ENCODE data around the gene ADAD1.
A peak's percentile ranks its signal among the peaks of the same experiment; 100 is the strongest.
"Not testable (repeated sequence)": the region's sequence is repeated elsewhere in the genome, so short reads cannot be mapped to it uniquely, and the experiment has no call there.

Gene ADAD1

DNA sequence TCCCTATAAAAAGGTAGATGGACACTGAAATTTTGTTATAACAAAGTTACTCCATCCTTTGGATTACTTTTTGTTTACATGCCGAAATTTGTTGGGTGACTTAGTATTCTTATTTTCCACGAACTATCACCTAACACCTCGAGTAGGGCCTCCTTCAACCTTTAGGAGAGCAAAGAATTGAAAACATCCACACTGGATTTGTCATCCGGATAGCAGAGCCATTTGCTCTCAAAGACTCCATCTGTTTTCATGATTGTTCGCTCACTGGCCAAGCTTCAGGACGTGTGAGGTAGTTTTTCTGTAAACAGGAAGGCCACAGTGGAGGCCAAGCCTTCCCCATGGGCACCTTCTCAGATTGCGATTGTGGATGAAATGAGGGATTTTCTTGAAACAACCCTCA is at the start of gene ADAD1:
TSS of gene ADAD1 (plus strand) at position 301 of the 400 bp plus-strand sequence. CDS start 1,059 bp downstream, outside the sequence.
- DNase-seq (ENCODE audit: low spot score): no peak

DNA sequence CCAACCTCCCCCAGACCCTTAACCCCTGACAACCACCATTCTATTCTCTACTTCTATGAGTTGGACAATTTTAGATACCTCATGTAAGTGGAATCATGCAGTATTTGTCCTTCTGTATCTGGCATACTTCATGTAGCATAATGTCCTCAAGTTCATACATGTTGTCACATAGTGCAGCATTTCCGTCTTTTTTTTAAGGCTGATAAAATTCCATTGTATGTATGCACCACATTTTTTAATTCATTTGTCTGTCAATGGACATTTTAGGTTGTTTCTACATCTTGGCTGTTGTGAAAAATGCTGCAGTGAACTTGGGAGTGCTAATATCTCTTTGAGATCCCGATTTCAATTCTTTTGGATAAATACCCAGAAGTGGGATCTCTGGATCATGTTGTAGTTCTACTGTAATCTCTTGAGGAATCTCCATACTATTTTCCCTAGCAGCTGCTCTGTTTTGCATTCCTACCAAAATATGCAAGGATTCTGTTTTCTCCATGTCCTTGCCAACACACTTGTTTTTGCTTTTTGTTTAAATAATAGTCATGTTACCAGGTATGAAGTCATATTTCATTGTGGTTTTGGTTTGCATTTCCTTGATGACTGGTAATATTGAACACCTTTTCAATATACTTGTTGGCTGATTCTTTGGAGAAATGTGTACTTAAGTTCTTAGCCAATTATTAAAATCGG is 48.8 kb upstream of the ADAD1 start:
- DNase-seq (ENCODE audit: low spot score): no peak

DNA sequence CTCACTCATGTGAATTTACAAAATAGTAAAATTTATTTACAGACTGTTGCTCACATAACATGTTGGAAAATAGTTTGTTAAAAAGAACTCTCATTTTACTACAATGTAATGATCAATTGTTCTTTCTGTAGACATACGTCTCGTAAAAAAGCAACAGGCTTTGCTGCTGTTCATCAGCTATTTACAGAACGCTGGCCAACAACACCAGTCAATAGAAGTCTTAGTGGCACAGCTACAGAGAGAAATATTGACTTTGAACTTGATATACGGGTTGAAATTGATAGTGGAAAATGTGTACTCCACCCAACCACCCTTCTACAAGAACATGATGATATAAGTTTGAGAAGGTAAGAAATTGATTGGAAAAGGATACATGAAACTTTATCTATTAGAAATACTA is 47.6 kb upstream of the ADAD1 start:
- no peak for DNase-seq (ENCODE audit: low spot score)

DNA sequence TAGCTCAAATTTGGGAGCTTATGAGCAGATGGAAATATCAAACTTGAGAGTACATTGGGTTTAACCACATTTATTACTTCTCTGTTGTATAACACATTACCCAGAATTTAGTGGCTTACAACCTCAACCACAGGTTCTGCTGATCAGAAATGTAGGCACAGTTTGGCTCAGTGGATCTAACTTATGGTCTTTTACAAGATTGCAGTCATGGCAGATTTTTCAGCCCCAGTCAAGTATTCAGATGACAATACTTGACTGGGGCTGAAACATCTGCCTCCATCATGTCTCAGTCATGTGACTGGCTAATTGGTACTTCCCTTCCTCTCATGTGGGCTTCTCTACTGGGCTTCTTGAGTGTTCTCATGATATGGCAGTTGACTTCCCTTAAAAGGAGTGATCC is 44.0 kb upstream of the ADAD1 start:
- no peak for DNase-seq (ENCODE audit: low spot score)

DNA sequence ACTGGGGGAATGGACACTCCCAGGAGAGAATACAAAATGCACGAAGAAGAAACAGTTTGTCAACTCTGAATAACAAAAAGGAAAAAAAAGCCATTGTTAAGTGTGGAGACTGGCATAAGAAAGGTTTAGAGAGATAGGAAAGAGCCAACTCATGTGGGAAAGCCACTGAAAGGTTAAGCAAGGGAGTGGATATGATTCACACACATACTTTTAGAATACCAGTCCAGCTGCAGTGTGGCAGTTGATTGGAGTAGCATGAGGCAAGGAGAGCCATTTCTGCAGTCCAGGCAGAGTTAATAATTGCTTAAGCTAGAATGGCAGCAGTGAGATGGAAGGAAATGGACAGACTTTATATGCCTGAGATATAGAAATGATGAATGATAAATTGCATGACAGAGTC is 36.9 kb upstream of the ADAD1 start:
- peak; percentile 22 for DNase-seq (ENCODE audit: low spot score)

DNA sequence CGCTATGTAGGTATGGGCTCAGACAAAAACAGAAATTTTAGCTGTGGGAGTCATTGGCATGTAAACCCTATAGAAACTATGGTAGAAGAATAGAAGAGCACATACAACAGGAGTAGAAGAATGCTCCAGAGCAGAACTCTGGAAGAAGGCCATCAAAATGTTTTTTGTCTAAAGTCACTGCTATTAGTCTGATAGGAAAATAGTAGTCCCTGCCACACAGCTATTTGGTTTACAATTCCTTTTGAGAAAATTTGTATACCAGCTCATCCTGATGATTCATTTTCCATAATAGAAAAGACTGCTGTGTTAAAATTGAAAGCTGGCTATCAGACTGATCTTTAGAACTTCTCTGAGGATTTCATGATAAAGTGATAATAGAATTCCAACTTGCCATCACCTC is 32.8 kb upstream of the ADAD1 start:
- no peak for DNase-seq (ENCODE audit: low spot score)

DNA sequence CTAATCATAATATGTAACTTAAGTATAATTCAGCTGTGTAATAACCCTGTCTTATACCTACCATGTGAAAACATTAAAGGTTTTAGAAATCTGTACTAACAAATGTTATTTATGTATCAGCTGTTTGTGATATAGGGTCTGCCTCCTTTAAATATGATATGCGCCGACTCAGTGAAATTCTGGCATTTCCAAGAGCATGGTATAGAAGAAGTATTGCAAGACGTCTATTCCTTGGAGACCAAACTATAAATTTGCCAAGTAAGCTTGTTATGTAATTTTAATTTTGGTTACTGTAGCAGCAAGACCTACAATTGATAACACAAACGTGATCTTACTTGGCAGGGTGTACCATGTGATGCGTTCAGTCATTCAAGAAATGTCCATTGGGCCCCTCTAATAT is 32.3 kb upstream of the ADAD1 start:
- DNase-seq (ENCODE audit: low spot score): no peak

DNA sequence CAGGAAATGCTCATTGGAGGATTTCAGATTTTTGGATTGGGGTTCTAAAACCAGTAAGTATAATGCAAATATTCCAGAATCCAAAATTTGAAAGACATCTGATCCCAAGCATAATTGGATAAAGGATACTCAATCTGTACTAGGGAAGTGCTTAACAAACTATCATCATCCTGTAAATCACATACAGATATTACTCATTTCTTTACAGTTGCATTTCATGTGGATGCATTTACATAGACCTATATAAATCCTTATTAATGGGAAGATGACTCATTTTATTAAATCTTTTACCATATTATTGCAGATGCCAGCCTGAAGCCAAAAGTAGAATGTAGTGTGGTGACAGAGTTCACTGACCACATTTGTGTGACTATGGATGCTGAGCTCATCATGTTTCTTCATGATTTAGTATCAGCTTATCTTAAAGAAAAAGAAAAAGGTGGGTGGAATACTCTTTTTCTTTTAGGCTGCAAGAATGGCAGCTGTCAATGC is 22.4 kb upstream of the ADAD1 start:
- no peak for DNase-seq (ENCODE audit: low spot score)

DNA sequence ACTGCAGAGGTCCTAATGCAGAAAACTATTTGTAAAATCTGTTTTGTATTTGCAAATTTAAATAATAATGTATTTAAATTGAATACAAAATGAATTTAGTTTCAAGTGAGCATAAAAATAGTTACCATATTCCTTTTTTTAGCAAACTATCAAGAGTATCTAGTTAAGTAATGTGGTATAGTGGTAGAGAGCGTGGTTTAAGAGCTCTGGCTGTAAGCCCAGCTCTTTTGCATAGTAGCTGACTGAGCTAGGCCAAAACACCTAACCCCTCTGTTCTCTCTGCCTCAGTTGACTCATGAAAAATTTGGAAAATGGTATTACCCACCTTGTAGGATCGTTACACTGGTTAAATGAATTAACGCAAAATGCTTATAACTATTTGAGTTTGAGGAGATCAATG is 18.1 kb upstream of the ADAD1 start:
- no peak for DNase-seq (ENCODE audit: low spot score)

DNA sequence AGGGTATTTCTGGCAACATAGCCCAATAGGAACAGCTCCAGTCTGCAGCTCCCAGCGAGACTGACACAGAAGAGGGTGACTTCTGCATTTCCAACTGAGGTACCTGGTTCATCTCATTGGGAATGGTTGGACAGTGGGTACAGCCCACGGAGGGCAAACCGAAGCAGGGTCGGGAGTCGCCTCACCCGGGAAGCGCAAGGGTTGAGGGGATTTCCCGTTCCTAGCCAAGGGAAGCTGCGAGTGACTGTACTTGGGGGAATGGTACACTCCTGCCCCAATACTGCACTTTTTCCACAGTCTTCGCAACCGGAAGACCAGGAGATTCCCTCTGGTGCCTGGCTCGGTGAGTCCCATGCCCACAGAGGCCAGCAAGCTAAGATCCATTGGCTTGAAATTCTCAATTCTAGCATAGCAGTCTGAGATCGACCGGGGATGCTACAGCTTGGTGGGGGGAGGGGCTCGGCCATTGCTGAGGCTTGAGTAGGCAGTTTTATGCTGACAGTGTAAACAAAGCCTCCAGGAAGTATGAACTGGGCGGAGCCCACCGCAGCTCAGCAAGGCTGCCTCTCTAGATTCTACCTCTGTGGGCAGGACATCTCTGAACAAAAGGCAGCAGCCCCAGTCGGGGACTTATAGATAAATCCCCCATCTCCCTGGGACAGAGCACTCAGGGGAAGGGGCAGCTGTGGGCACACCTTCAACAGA is 14.0 kb upstream of the ADAD1 start:
- no peak for DNase-seq (ENCODE audit: low spot score)

DNA sequence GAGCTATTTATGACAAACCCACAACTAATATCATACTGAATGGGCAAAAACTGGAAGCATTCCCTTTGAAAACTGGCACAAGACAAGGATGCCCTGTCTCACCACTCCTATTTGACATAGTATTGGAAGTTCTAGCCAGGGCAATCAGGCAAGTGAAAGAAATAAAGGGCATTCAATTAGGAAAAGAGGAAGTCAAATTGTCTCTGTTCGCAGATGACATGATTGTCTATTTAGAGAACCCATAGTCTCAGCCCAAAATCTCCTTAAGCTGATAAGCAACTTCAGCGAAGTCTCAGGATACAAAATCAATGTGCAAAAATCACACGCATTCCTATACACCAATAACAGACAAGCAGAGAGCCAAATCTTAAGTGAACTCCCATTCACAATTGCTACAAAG is 10.0 kb upstream of the ADAD1 start:
- DNase-seq (ENCODE audit: low spot score): not testable (repeated sequence)

DNA sequence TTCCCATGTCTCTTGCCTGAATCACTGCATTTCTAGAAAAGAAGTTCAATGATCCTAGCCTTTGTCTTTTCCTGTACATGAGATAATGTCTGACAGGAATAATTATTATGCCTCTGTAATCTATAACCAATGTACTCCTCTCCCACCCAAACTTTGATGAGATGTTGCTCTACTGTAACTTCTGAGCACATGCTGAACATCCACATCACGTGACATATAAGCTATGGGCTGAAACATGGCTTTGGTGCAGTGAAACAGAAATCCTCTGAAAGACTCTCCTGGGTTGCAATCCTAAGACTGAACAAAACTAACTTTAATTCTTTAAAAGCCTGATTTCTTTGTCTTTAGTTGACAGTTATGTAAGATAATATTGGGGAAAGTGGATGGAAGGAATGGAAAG is 1.5 kb upstream of the ADAD1 start:
- DNase-seq (ENCODE audit: low spot score): no peak

DNA sequence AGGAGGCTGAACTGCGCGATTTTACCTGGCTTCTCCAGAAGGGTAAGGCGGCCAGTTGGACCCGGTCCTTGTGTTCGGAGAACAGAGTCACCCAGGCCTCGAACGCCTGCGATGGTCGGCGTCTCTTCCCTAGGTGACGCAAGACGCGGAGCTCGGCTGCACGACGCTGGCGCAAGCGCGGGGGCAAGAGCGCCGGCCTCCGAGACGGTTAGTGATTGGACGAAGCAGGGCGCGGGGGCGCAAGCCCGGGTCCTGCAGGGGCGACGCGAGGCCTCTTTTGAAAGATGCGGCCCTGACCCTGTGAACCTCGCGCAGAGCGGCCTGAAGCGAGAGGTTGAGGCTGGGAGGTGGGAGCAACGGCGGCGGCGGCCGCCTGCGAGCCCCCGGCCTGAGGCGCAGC is 428 bp downstream of the ADAD1 start:
- no peak for DNase-seq (ENCODE audit: low spot score)

DNA sequence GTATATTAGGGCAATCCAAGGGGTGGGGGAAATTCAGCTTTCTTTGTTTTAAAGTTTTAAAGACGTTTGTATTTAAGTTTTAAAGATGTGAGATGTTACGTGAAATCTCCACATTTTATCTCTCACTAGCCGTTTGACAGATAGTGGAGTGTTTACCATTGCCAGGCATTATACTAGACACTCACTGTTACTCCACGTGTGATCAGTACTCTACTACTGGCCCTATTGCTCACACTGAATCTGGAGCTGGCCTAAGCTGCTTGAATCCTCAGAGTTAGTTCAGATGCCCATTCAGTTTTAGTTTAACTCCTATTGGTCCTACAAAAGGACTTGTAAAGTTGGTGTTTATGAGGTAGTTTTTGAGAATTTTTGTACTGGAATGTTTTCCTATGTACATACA is 4.5 kb downstream of the ADAD1 start:
- no peak for DNase-seq (ENCODE audit: low spot score)

DNA sequence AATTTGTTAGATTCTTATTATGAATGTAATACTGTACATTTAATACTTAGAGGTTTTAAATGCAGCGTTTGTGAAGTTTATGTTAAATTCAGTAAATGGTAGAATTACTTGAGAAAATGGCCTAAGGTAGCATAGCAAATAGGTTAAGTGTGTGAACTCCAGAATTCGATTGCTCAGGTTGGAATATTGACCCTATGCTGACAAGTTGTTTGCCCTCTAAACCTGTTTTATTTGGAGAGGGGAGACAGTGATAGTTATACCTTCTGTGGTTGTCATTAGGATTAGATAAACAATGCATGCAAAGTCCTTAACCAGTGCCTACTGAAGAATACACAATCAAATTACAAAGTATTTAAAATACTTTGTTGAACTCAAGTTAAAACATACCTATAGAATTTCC is 5.4 kb downstream of the ADAD1 start:
- no peak for DNase-seq (ENCODE audit: low spot score)

DNA sequence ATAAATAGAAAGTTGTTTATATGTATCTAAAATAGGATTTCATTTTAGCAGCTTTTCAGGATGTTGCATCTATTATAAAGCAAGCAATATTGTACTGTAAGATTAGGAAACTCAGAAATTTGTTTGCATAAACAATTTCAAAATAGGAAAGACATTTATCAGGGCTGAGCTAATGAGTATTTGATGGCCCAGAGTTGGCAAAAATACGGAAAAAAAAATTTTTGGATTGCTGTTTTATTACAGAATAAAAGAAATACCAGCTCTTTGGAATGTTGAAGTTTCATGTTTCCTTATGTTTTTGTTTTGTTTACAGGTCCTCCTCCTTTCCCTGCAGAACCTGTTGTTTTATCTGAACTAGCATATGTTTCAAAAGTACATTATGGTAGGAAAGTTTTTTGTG is 14.5 kb downstream of the ADAD1 start:
- no peak for DNase-seq (ENCODE audit: low spot score)

DNA sequence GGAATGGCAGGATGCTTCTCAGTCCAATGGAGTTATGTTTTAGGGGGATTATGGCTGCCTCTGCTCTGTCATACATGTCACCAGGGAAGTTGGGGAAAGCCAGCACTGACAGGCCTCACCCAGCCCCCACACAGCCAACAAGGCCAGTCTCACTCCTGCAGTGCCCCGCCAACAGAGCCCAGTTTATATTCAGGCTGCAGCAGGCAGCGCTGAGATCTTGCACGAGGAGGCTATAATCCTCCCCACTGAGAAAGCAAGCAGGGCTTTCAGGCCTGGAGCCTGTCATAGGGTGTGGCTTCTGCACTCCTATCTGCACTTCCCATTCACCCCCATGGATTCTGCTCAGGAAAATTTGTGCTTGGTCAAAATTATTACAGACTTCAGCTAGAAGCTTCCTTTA is 25.1 kb downstream of the ADAD1 start:
- no peak for DNase-seq (ENCODE audit: low spot score)

DNA sequence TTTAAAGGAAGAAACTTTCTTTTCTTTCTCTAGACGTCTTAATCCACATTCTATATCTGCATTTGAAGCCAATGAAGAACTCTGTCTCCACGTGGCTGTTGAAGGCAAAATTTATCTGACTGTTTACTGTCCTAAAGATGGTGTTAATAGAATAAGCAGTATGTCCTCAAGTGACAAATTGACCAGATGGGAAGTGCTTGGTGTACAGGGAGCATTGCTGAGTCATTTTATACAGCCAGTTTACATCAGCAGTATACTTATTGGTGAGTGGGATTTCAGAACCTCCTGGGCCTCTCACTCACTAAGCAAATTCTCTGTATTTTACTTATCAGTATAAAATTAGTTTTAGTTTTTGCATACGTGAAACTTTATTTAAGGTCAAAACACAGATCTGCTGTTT is 33.7 kb downstream of the ADAD1 start:
- peak; percentile 3 for DNase-seq (ENCODE audit: low spot score)

DNA sequence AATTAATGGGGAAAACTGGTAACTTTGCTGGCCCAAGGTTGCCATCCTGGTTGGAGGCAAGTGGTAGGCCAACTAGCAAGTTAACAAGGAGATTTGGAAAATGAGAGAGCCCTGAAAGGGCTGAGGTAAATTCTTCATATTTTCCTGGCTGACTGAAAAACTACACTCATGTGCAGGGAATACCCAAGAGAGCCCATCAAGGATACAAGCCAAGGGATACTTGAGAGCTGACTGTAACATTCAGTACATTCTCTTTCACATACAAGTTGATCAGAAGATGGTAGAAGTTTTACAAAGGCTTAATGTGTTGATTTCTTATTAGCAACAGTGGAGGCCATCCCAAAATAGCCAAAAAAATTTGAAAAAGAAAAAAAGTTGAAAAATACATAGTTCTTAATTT is 44.4 kb downstream of the ADAD1 start:
- DNase-seq (ENCODE audit: low spot score): no peak

DNA sequence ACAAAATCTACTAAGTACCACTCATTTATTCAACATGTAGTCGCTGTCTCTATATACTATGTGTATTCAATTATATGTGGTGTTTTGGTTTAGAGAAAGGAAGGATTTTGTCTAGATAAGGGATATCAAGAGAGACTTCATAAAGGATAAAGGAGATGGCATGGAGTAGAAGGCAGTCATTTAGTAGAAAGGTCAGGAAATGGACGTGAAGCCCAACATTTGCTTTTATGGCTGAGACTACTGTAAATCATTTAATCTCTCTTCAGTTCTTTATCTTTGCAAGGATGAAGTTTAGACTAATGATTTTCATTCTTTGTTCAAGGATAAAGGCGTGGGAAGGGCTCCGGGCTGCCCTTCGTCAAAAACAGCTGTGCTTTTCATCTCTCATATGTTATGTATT is 52.5 kb downstream of the ADAD1 start:
- DNase-seq (ENCODE audit: low spot score): no peak

DNA sequence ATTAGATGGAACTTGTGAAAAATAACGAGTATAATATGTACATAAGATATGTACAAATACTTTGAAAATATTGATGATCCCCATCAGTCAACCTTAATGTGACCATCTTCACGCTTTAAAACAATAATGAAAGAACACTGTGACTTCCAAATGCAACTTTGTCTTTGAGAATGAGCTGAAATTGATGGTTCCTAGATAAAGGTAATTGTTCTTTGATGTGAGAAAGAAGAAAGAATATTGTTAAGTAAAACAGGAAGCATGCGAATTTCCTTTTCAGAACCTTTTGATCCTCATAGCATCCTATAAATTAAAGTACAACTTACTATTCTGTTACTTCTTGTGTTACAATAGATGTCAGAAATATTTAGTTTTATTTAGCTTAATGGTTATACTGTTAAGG is 55.5 kb downstream of the ADAD1 start:
- no peak for DNase-seq (ENCODE audit: low spot score)

DNA sequence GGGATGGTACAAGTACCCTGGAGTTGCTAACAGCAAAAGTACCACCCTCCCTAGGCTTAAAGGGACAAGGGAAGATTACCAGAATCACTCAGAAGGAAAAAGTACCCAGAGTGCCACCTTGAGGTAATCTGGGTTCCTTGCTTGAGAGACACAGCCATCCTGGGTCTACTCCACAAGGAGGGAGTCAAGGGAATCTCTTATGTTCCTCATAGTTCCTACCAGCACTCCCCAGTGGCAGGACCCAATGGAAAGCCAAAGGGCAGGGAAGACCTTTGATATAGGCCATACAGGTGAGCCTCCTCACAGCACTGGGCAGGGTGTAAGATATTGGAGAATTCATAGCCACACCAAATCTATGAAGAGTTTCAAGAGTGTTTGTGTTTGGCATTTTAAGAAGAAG is 72.0 kb downstream of the ADAD1 start:
- peak; percentile 32 for DNase-seq (ENCODE audit: low spot score)

DNA sequence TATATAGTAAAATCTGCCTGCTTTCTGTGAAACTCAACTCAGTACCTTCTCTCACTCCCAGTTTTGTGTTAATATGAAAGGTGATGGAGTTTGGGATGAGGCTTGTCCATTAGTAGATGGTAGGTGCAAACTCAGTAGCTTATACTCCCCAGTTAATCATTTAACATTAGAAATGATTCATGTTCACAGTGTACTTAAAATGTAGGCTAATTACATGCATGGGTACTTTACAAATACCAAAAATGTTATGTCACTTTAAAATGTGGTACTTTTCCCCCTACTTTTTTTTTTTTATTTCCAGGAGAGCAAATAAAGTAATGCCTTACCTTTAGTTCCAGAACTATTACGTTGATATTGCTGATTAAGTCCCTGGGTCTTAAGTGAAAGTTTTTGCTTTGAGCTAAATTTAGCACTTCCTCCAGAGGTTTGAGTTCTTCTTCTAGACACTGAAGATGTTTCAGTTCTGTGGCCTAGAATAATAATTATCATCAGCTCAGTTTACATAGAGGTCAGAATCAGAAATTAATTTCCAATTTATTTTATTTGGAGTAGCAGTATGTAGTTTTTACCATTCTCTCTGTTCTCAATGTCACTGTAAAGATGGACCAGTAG is 74.7 kb downstream of the ADAD1 start:
- DNase-seq (ENCODE audit: low spot score): no peak

All from RKO (cell line).